ENCODE results near the gene CHRND.

The CHRND gene

DNA sequence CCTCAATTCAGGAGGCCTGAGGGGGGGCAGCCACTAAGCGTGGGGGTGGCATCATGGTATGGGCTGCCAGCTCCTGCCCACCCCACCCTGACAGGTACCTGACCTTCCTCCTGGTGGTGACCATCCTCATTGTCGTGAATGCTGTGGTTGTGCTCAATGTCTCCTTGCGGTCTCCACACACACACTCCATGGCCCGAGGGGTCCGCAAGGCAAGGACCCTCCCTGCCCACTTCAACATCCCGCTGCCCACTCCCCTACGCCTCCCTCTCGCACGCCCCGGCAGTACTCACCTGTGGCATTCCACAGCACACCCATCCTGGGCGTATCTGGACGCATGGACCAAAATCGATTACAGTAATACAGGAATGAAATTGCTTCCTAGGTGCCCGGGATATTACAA, 17.5 kb downstream of the CHRND start:
- ChIA-PET POLR2A (no interaction called here), CTCF (no interaction called here)
- no peak for DNase-seq (ENCODE audit: low read depth, low spot score)
- H3K4me3 ChIP-seq (ENCODE audit: low read depth, low read length) = no peak overlapping the region
- TF ChIP-seq CTCF (IDR thresholded peaks at IDR 0.05; ENCODE audit: insufficient read depth, low read length, missing control alignments) = no peak

- TF ChIP-seq CTCF (IDR thresholded peaks at IDR 0.05; ENCODE audit: insufficient read depth, low read length, missing control alignments) = no peak
- ChIA-PET POLR2A (no interaction called here), CTCF (no interaction called here)
- no peak overlapping the region for H3K4me3 ChIP-seq (ENCODE audit: low read depth, low read length)
- DNase-seq (ENCODE audit: low read depth, low spot score) = no peak
Measured at GRCh38 chr2:232543928-232544631, 18.1 kb downstream of the CHRND start.

GRCh38 chr2:232544674-232545073, 18.7 kb downstream of the CHRND start:
- ChIA-PET CTCF (no interaction called here), POLR2A (no interaction called here)
- DNase-seq (ENCODE audit: low read depth, low spot score) = no peak
- no peak overlapping the region for H3K4me3 ChIP-seq (ENCODE audit: low read depth, low read length)
- TF ChIP-seq CTCF (IDR thresholded peaks at IDR 0.05; ENCODE audit: insufficient read depth, low read length, missing control alignments) = no peak

GRCh38 chr2:232545511-232546375, 19.8 kb downstream of the CHRND start:
- ChIA-PET CTCF (no interaction called here), POLR2A (no interaction called here)
- TF ChIP-seq CTCF (IDR thresholded peaks at IDR 0.05; ENCODE audit: insufficient read depth, low read length, missing control alignments) = no peak
- no peak for DNase-seq (ENCODE audit: low read depth, low spot score)
- no peak overlapping the region for H3K4me3 ChIP-seq (ENCODE audit: low read depth, low read length)

DNA sequence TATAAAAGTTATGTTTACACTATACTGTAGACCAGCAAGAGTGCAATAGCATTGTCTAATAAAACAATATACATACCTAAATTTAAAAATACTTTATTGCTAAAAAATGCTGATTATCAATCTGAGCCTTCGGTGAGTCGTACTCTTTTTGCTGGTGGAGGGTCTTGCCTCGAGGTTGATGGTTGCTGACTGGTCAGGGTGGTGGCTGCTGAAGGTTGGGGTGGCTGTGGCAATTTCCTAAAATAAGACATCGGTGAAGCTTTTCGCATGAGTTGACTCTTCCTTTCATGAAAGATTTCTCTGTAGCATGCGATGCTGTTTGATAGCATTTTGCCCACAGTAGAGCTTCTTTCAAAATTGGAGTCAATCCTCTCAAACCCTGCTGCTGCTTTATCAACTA, 22.0 kb downstream of the CHRND start:
- ChIA-PET CTCF (no interaction called here), POLR2A (no interaction called here)
- no peak for DNase-seq (ENCODE audit: low read depth, low spot score)
- H3K4me3 ChIP-seq (ENCODE audit: low read depth, low read length) = no peak overlapping the region
- no peak for TF ChIP-seq CTCF (IDR thresholded peaks at IDR 0.05; ENCODE audit: insufficient read depth, low read length, missing control alignments)

DNA sequence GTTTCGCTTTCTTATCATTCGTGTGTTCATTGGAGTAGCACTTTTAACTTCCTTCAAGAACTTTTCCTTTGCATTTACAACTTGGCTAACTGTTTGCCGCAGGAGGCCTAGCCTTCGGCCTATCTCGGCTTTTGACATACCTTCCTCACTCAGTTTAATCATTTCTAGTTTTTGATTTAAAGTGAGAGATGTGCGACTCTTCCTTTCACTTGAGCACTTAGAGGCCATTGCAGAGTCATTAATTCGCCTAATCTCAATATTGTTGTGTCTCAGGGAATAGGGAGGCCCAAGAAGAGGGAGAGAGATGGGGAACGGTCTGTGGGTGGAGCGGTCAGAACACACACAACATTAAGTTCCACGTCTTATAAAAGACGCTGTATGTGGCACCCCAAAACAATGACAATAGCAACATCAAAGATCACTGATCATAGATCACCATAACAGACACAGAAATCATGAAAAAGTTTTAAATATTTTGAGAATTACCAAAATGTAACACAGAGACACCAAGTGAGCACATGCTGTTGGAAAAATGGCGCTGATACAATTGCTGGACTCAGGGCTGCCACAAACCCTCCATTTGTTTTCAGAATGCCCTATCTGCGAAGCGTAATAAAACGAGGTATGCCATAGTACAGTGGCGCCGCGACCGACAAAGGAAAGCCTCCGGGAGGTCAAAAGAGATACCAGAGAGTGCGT, 23.8 kb downstream of the CHRND start:
- POLR2A ChIA-PET = interaction anchor here (1.3 to 1.4 kb wide), 4 partner anchors 12 to 23 kb away, joined by 4 to 9 read pairs (median 6); no protein-coding TSS in a partner anchor
- no peak for DNase-seq (ENCODE audit: low read depth, low spot score)
- no peak for TF ChIP-seq CTCF (IDR thresholded peaks at IDR 0.05; ENCODE audit: insufficient read depth, low read length, missing control alignments)

More for the DNA sequence above, 23.8 kb downstream of the CHRND start:
- CTCF ChIA-PET = interaction anchor here (1.2 kb wide), 1 partner anchor 28 kb away, joined by 3 read pairs; no protein-coding TSS in a partner anchor
- H3K4me3 ChIP-seq (ENCODE audit: low read depth, low read length) = peak overlapping the region; percentile 86

Data from AG04449 (cell line).